Endothelial cell of umbilical vein (primary cell): ENCODE data around the gene ANKS1B.

Experiments used
- CTCF ChIP-seq, 2 donors: IDR thresholded peaks; 1 replicate in 1 of 2; 2 replicates in 1 of 2; pipeline ENCODE4 v1.5.1; 2011; ENCODE audit warnings: low read length in 2 of 2, mild to moderate bottlenecking in 2 of 2, moderate library complexity in 2 of 2, control low read depth in 1 of 2, inconsistent platforms in 1 of 2, low read depth in 1 of 2; ENCODE audit not compliant: insufficient read depth in 1 of 2; ENCODE audit errors: extremely low read depth in 1 of 2
- EZH2 ChIP-seq: IDR thresholded peaks from 2 replicates; pipeline ENCODE4 v1.6.1; 2012; ENCODE audit warnings: borderline replicate concordance, low read depth, mild to moderate bottlenecking, moderate library complexity, low read length, inconsistent platforms; ENCODE audit not compliant: severe bottlenecking
- FOS ChIP-seq: IDR thresholded peaks from 2 replicates; pipeline ENCODE4 v1.6.1; 2011; ENCODE audit warnings: mild to moderate bottlenecking, low read length, moderate library complexity, borderline replicate concordance; ENCODE audit not compliant: insufficient read depth
- POLR2AphosphoS5 ChIP-seq: IDR thresholded peaks from 2 replicates; pipeline ENCODE4 v1.6.1; 2012; ENCODE audit warnings: low read depth, mild to moderate bottlenecking, control low read depth, low read length, moderate library complexity; ENCODE audit not compliant: insufficient read depth

- TF ChIP-seq CTCF (IDR thresholded peaks at IDR 0.05; ENCODE audit: extremely low read depth in 1 of 2, insufficient read depth in 1 of 2, low read depth in 1 of 2, low read length in 2 of 2): no peak
- TF ChIP-seq FOS: no peak
- TF ChIP-seq POLR2AphosphoS5: no peak
- TF ChIP-seq EZH2: no peak
These were observed 384.3 kb downstream of the ANKS1B start for GRCh38 chr12:99600388-99600787.
